ENCODE measurements around the gene ZFP62.
A peak's percentile ranks its signal among the peaks of the same experiment; 100 is the strongest.
"Not testable (repeated sequence)": the region's sequence is repeated elsewhere in the genome, so short reads cannot be mapped to it uniquely, and the experiment has no call there.

ZFP62 gene

DNA sequence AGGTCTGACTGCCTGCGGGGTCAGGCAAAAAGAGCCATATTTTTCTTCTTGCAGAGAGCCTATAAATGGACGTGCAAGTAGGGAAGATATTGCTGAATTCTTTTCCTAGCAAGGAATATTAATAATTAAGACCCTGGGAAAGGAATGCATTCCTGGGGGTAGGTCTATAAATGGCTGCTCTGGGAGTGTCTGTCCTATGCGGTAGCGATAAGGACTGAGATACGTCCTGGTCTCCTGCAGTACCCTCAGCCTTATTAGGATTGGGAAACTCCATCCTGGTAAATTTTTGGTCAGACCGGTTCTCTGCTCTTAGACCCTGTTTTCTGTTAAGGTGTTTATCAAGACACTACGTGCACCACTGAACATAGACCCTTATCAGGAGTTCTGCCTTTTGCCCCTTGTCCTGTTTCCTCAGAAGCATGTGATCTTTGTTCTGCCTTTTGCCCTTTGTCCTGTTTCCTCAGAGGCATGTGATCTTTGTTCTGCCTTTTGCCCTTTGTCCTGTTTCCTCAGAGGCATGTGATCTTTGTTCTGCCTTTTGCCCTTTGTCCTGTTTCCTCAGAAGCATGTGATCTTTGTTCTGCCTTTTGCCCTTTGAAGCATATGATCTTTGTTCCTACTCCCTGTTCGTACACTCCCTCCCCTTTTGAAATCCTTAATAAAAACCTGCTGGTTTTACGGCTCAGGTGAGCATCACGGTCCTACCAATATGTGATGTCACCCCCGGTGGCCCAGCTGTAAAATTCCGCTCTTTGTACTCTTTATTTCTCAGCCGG lies 32.1 kb downstream of the ZFP62 start:
- DNase-seq: not testable (repeated sequence)

DNA sequence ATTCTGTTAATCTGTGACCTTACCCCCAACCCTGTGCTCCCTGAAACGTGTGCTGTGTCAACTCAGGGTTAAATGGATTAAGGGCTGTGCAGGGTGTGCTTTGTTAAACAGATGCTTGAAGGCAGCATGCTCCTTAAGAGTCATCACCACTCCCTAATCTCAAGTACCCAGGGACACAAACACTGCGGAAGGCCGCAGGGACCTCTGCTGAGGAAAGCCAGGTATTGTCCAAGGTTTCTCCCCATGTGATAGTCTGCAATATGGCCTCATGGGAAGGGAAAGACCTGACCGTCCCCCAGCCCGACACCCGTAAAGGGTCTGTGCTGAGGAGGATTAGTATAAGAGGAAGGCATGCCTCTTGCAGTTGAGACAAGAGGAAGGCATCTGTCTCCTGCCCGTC lies 33.7 kb downstream of the ZFP62 start:
- DNase-seq: not testable (repeated sequence)

DNA sequence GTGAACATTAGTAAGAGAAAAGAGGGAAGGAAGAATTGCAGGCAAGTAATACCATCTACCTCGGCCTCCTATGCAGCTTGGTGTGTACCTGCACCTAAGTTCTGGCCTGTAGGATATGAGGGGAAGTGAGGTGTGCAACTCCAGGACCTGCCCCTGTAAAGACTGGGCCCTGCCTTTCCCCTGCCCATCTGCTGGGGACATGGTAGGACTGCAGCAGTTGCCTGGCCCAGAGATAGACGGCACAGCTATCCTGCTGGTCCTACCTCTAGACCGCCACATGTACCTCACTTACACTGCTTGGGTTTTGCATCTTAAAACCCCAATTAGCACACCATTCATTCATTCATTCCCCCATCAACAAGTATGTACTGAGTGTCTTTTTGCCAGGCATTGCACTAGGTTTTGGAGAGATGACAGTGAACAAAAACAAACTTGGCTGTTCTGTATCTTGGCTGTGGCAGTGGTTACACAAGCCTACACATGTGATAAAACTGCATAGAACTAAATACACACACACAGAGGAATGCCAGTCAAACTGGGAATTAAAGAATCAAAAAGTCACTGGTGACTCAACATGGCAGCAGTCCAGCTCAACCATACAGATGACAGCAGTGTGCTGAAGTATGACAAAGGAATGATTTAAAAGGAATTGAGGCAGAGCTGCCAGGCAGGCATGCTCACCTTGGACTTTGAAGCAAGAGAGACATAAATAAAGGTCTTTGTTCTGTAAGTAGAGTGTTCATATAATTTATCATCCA lies 35.1 kb downstream of the ZFP62 start:
- no peak for DNase-seq

DNA sequence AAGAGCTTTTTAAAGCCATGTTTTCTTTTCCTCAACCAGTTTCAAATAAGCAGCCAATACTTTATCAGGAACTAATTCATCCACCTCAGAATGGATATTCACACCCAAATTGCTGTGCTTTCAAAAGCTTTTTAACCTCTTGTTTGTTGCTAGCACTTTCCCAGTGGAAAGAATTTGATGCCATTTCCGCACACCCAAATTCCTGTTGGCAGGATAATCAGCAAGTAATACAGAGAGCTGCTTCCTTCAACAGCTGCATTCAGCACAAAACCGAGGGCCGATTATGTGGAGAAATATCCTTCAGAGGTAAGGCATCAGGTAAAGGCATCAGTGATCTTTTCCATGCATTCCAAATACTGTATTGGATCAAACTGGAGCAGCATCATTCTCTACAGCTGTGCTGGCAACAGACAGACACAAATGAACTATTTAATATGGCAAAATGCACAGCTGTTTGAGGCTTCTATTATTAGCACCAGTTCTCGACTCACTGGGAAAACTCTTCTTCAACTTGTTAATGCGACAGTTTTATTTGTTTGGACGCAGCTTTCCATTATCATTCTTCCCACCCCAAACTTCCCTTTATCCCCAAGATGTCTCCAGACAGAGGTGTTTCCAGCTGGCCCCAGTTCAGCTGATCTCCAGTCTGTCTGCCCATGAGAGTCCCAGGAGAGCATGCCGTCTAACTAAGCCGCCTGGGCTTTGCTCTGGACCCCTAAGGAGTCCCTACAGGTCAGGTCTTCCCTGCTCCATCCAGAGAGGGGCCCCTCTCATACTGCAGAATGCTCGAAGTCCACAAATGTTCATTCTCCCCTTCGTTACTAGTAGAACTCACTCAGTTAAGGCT lies 36.2 kb downstream of the ZFP62 start:
- no peak for DNase-seq

DNA sequence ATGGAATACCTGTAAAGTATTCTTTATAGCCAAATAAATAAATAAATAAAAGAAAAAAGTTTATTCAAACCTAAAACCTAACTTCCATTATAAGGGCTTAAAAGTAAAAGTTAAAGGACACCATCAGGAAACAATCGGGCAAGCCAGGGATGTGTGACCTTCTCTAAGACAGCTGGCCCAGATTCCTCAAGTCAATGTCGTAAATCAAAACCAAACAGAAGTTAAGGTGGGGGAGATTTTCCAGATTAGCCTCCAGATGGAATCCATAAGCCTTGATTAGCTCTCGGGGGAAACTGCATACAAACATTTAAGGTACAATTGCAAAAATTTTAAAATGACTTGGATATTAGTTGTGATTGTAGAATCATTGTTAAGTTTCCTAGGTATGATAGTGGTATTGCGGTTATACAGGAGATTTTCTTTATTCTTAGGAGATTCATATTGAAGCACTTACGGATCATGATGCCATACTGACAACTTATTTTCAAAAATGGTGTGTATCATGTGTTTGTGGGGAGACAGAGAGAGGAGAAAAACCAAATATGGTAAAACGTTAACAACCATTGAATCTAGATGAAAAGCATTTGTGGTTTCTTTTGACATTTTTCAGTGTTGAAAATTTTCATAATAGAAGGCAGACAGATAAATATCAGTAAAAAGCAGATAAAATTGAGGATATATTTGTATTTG lies 37.0 kb downstream of the ZFP62 start:
- DNase-seq: no peak

DNA sequence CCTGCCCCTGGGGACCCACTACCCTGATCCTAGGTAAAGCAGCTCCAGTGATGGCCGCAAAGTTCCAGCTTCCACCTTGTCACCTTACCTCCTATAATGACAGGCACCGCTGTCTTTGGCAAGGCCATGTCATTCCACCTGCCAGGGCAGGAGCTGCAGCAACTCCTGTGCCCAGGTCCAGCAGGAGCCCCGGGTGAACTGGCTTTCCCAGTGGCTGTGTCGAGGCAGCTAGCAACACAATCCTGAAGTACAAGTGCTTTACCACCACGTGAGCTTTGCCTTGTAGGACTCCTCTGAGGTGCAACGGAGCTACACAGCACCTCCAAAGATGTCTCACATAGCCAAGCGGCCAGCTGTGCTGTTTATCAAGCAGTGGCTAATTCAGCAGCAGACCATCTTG lies 37.7 kb downstream of the ZFP62 start:
- DNase-seq: no peak

DNA sequence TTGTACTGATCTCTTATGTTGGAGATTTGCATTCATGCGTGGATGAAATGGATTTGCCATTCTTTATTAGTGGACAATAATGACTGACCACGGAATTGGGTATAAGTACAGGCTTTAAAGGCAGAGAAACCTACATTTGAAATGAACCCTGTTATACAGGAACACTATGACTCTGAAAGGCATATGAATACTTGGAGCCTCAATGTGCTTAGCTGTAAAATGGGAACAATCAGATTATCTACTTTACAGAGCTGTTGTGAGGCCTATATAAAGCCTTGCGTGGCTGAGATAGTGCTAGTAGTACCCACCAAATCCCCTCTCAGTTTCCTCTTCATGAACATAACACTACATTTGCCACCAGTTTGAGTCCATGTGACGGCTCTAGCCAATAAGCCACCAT lies 39.5 kb downstream of the ZFP62 start:
- no peak for DNase-seq

DNA sequence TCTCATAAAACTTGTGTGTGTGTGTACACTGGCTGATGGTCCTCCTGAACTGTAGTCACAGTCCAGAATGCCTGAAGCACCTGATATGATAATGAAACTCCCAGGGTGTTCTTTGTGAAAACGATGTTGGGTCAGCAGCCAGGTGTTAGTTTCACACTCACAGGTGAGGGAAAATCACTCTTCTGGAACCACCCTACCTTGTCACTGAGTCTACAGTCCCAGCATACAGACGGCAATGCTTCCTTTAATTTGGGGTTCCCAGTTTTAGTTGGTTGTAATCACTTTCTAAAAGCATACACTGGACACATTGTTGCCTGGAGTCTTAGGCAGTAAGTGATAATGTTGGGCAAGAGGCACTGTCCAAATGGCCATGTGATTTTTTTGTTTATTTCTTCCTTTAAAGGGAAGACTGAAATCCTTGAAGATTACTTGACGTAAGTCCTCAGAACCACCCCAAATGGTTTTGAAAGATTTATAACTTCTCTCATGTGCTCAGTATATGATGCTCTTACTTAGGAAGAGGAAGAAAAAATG lies 40.2 kb downstream of the ZFP62 start:
- no peak for DNase-seq

DNA sequence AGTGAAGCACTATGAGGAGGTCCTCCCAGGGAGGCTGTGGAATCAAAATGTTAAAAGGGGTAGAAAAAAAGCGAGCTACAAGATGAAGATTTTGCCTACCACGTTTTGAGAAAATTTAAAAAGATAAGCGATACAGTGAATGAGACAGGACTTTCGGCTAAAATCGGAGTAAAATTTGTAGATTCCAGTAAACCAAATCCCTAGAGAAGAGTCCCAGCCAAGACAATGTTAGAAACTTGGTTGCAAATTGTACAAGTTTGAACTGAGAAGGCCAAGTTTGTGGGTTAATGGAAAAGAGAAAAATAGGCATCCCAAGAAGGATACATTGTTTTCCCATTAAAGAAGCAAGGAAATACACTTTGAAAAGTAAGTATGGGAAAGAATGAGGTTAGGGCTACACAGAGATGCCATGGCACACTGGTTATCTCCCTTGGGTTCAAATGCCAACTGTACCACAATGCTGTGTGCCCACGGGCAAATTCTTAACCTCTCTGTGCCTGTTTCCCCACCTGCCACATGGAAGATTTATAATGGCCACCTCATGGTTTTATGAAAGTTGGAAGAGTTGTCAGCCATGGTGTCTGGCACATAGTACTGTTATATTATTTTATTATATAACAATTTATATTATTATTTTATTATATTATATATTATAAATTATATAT lies 42.3 kb downstream of the ZFP62 start:
- no peak for DNase-seq

DNA sequence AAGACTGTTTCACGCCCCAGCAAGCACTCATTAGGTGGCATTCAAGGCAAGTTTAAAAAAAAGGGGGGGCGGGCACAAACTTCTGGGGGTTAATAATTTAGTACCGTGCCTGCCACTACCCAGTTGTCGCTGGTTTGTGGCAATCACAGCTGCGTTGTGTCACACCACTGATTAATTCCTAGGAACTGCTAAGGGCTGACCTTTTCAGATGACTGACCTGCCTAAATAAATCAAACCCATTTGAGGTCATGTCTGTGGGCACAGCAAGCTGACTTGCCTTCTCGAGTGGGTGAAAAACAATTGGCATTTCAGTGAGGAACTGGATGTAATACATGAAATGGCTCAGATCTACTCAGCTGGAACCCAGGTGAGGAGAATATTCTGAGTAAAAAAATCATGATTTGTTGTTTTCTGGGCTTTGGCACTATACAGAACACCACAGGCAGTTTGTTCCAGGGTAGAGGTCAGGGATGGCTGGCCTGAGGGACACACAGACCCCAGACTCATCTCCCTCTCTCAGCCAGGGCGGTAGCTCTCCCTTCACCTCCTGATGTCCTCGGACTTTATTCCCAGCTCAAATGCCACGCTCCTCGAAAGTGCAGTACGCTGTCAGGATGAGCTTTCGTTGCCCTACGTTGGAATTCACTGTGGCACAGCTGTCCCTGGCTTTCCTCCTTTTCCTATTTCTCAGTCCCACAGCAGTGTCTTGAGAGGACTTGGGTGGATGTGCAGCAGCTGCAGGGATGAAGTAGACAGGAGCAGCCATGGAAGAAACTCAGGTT lies 43.0 kb downstream of the ZFP62 start:
- DNase-seq: no peak

DNA sequence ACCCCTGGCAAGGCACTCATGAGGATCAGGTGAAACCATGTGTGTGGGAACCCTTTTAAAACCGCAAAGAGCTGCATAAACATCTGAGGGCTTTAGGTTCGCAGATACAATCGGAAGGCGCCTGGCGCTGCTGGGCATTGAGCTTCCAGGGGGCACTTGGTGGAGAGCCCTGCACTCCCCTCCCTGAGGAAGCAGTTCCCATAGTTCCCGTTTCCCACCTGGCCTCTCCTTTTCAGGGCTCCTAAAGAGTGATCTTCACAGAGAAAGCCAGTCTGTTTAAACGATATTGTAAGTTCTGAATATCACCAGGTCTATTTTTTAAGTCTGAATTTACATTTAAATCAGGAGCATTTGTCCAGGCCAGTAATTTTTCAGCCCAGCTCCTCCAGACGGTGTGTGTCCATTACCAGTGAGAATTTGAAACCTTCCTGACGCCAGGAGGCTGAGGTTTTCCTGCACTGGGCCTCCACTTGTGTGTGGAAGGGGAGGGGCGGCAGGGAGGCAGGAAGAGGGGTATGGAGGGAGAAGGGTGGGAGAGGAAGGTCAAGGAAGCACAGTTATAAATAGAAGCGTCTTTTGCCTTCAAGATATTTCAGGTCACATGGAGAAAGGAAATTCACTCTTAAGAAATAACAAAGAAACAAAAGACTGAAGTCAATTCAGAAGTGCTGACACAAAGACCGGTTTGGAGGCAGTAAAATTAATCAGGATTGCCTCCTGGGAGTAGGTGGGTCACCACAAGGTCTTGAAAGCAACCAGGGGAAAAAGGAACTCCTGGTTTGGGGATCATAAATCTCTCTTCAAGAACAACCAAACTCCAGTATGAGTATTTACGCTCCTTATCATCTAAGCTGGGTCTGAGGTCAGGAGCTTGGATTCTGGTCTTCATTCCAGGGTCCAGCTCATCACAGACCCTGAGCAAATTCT lies 44.2 kb downstream of the ZFP62 start:
- DNase-seq: no peak

DNA sequence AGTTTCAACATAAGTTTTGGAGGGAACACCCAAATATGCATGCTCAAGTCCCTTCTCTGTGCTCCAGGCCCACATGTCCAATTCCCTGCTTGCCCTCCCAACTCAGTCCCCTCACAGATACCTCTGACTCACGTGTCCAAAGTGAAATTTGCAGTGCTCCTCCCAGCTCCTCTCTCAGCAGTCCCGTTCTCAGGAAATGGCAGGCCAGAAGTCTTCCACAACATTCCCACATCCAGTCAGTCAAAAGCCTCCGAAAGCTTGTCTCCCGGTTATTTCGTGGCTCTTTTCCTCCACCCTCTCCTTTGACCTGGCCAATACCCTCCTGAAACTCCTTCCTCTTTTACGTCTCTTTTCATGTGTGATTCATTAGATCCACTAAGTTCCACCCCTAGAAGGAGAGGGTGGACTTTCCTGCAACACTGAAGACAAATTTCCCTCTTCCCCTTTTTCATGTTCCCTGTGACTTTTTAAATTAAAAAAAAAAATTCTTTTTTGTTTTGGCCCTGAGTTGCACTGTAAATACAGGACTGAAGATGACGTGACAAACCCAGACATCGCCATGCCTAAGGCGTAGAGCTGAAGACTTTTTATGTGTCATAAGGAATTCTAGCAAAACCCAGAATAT lies 45.7 kb downstream of the ZFP62 start:
- no peak for DNase-seq

DNA sequence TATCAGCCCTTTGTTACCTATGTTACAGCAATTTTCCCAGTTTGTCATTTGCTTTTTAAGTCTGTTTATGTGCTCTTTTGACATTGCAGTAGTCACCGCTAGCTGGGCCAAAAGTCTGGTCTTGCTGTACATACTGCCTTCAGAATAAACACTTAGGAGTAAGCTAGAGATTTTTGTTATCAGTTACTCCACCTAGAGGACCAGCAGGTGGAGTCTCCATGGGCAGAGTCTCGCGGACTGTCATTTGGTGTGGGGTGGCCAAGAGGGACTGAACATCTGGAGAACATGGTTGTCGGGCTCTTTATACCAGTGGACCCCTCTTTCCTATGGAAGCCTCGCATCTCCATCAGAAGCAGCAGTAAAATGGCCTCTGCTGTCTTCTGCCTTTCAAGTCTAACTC lies 47.7 kb downstream of the ZFP62 start:
- no peak for DNase-seq

DNA sequence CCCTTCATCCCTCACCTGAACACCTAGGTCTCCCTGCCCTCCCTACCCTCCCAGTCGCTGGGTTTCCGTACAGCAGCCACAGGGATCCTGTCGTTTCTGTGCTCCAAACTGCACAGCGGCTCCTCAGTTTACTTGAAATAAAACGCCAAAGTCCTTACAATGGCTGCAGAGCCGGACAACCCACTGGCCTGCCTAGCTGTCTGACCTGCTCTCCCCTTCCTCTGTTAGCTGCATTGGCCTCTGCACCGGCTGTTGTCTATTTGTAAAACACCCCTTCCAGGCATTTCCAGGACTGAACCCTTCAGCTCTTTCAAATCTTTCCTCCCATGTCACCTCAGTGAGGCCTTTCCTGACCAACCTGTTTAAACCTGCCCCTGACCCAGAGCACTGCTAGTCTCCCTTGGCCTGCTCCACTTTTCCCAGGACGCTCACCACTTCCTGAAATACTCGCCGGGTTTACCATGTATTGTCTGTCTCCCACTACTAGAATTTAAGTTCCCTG lies 49.4 kb downstream of the ZFP62 start:
- DNase-seq: no peak

DNA sequence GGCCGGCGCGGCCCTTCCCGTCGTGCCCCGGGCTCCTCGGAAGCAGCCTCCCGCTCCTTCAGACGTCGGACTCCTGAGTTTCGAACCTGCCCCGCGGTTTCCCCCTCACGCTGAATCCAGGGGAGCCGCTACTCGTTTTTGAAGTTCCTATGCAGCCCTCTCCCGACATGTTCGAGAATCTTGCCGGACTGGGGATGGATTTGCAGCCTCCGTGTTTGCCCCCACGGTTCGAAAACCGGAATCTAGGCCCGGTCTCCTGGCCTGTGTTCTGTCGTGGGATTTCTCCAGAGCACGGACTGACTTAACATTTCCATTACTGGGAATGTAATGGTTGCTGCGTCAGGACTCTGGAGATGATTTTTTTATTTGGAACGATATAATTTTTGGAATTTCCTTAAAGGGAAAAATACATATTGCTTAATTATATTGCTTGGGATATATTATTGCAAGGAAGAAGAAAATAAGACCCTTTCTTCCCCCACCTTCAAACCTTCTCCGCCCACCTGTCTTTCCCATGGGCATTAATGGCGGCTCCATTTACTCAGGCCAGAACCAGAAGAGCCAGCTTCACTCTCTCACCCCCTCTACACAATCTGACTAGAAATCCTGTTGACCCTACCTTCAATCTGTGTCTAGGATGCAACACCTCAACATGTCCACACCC lies 50.0 kb downstream of the ZFP62 start:
- DNase-seq: no peak

DNA sequence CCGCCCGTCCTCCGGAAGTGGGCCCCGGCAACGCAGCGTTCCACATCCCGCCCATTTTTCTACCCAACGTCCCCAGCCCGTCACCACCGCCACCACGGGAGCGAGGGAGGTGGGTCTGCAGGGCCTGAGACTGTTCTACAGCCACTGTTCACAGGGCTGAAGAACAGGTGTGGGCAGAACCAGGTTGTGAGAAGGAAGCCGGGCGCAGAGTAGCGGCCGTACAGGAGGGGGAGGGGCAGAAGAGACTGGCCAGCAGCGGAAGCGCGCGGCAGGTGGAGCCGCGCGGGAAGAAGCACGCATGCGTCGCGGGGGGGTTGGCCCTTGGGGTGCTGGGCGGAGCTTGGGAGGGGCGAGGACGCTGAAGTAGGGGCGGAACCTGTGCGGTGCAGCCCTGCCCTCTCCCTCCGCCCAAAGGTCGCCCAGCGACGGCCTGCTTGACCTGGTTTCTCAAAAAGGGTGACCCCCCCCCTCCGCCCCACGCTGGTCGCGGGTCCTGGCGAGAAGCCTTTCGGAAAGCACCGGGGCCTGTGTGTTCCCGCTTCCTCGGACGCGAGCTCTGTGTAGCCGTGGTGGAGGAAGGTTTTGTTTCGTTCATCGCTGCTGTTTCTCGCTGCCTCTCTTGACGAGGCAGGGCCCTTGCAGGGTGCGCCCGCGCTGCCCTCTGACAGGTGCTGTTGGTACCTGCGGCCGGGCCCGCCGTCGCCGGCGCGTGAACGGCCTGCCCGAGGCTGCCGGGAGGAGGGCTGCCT lies 50.7 kb downstream of the ZFP62 start:
- DNase-seq: peak; percentile 78 to 88

DNA sequence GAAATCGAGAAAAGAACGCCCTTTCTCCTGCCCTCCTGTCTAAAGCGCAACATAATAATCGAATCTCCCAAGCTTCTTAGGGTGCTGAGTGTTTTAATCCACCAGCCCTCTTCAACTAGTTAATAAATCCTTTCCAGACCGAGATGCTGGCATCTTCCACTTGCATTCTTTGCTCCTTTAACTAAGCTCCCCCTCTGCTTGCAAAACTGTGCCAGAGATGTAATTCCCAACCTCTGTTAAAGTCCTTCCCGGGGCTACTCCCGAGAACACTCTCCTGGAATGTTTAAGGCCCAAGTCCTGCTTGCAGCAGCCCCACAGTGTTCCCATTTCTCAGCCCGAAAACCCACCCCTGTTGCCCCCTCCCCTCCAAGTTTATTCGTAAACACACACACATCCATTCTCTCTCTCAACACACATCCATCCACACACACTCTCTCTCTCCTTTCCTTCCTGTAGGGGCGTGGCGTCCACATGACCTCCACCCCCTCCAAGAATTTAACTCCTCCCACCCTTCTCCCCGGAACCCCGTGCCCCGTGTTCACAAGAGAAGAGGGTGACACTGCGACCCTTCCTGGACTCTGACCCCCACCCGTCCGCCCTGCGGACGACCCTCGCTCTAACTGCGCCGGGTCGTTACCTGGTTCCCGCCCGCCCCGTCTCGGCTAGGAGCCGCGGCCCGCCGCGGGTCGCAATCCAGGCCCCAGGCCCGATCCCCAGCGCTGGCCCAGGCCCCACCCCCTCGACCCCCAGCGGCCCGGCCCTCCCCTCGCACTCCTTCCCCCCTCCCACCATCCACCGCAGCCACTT lies 51.5 kb downstream of the ZFP62 start:
- DNase-seq: peak; percentile 31 to 44
